Cardiac fibroblast (primary cell): ENCODE data around the gene NRP1.

Source experiments
- DNase-seq, 2 donors: peaks; one replicate each; pipeline versions ENCODE4 v3.0.0 to v3.0.0-alpha.2; 2010; ENCODE audit warnings: low read depth in 2 of 2
- H3K4me3 ChIP-seq, 2 donors: replicated peaks in 1 of 2; 1 replicate in 1 of 2; 2 replicates in 1 of 2; pipeline ENCODE4 v1.5.1; 2011; ENCODE audit warnings: low read depth in 2 of 2, low read length in 2 of 2, mild to moderate bottlenecking in 2 of 2, moderate library complexity in 1 of 2
- TF ChIP-seq, protein P1 (sequence below): IDR thresholded peaks from one replicate; pipeline ENCODE4 v1.5.1; 2011; ENCODE audit warnings: low read depth, mild to moderate bottlenecking, low read length, inconsistent platforms

NRP1 gene

DNA sequence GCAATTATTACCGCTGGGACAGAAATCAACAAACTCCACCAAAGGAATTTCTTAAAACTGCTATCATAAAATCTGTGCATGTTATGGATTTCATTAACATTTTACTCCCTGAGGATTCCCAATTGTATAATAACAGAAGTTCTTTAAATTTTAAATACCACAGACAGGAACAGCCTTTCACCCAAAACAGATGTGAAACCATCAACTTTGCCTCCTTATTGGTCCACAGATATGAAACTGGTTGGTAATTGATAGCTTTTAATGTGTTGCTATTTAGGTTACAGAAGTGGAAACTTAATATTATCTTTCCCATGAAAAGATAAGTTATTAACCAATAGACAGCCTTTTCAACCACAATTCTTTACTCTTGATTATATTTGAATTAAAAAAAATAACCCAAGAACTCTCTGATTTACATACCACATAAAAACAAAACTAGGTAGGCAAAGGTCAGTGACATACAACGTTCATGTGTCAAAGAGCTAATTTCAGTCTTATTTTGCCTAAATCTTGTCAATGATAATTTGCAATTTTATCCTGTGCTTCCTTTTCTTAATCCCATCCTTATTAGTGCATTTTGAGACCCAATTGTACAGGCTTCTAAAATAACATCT is 90.0 kb downstream of the NRP1 start:
- no peak for DNase-seq
- TF ChIP-seq, protein P1, sequence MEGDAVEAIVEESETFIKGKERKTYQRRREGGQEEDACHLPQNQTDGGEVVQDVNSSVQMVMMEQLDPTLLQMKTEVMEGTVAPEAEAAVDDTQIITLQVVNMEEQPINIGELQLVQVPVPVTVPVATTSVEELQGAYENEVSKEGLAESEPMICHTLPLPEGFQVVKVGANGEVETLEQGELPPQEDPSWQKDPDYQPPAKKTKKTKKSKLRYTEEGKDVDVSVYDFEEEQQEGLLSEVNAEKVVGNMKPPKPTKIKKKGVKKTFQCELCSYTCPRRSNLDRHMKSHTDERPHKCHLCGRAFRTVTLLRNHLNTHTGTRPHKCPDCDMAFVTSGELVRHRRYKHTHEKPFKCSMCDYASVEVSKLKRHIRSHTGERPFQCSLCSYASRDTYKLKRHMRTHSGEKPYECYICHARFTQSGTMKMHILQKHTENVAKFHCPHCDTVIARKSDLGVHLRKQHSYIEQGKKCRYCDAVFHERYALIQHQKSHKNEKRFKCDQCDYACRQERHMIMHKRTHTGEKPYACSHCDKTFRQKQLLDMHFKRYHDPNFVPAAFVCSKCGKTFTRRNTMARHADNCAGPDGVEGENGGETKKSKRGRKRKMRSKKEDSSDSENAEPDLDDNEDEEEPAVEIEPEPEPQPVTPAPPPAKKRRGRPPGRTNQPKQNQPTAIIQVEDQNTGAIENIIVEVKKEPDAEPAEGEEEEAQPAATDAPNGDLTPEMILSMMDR = no peak
- no peak overlapping the region for H3K4me3 ChIP-seq

- no peak overlapping the region for H3K4me3 ChIP-seq
- TF ChIP-seq, protein P1 = no peak
- no peak for DNase-seq
These were observed 90.8 kb downstream of the NRP1 start for GRCh38 chr10:33243703-33244102.

DNA sequence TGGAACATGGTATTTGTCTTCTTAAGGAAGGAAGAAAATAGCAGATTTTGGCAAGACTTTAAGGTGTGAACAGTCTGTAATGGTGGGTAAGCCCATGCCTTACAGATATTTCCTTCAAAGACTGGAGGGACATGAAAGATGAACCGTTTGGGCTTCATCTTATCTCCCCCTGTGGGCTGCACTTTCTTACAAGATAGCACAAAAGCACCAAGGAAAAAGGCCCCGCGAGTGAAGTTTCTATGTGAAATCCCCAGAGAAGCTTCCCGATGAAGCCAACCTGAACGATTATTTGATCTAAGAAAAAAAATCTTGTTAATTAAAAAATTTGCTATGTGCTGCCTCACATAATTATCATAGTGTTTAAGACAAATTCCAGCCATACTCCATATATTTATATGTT is 91.5 kb downstream of the NRP1 start:
- DNase-seq = no peak
- TF ChIP-seq, protein P1 = no peak

DNA sequence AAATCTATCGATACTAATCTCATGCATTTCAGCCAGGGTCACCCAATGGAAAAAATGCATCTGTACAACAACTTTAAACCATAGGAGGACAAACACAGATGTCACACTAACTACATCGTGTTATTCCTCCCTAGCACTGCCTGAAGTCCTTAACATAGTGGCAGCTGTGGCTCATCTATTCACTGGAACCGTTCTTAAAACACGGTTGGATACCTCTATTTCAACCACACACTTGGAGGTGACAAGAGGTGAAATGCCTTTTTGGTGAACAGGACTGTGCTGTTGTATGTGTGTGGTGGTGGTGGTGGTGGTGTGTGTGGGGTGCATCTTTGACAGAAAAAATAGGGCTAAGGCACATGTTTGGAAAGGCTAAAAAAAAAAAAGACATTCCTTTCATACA is 93.1 kb downstream of the NRP1 start:
- TF ChIP-seq, protein P1 = no peak
- no peak for DNase-seq
- no peak overlapping the region for H3K4me3 ChIP-seq

More for the DNA sequence above, 91.5 kb downstream of the NRP1 start:
- H3K4me3 ChIP-seq = no peak overlapping the region

DNA sequence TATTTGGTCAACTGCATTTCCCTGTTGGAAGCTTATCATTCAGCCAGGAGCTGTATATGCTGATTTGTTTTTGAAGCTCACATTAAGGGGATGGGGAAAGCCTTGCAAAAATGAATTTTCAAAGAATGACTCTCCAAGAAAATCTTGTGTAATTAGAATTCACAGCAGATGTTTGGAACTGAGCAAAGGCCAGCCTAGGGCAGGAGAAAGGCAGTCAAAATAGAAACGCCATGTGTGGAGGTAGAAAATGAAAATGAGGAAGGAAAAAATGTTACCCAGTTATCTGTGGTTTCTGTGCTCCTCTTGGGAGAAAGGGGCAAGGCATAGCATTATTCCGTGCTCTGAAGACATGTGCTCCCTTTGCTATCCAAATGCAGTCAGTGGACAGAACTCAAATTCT is 93.5 kb downstream of the NRP1 start:
- TF ChIP-seq, protein P1 = no peak
- DNase-seq = peak; percentile 46 to 53
- H3K4me3 ChIP-seq = no peak overlapping the region

- DNase-seq = no peak
- no peak overlapping the region for H3K4me3 ChIP-seq
- TF ChIP-seq, protein P1 = no peak
These were observed 94.2 kb downstream of the NRP1 start for GRCh38 chr10:33240258-33240657.

DNA sequence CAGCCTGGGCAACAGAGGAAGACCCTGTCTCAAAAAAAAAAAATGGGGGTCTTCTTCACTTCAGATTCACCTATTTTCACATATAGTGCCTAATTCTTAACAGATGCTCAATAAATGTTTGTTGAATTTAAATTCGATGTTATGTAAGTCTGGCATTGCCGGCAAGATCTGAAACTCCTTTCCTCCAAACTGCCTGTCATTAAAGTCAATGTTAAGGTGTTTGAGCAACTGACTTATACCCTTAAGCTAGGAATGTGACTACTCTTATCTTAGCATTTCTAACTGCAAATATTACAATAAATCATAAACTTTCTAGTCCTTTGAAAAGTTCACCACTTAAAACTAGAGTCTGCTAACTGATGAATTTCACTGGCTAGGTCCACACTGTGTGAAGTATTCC is 95.2 kb downstream of the NRP1 start:
- TF ChIP-seq, protein P1 = no peak
- no peak overlapping the region for H3K4me3 ChIP-seq
- DNase-seq = no peak
